Suprapubic skin (tissue), 4 donors: ENCODE data around the gene GALNT18.

ENCODE experiments used
- CTCF ChIP-seq, 2 donors: fragments of 200-600 bp in 1 of 2; fragments of 450-650 bp in 1 of 2; sonication (generic) in 1 of 2; IDR thresholded peaks; one replicate each; pipeline ENCODE4 v1.5.1; 2016 to 2019; ENCODE audit warnings: antibody characterized with exemption in 2 of 2, mild to moderate bottlenecking in 1 of 2, moderate library complexity in 1 of 2
- POLR2A ChIP-seq, 2 donors: fragments of 450-650 bp; IDR thresholded peaks; one replicate each; pipeline ENCODE4 v1.6.1; 2017; ENCODE audit warnings: antibody characterized with exemption in 2 of 2, mild to moderate bottlenecking in 2 of 2, moderate library complexity in 2 of 2
- POLR2AphosphoS5 ChIP-seq, 3 donors: sonication (generic); formaldehyde crosslinking; IDR thresholded peaks; one replicate each; pipeline ENCODE4 v1.6.1; 2017; ENCODE audit warnings: antibody characterized with exemption in 3 of 3

- TF ChIP-seq POLR2AphosphoS5 (IDR thresholded peaks at IDR 0.05) (no peak), CTCF (IDR thresholded peaks at IDR 0.05) (no peak), POLR2A (IDR thresholded peaks at IDR 0.05) (no peak)
Observed at GRCh38 chr11:11624926-11625325, 3.1 kb upstream of the GALNT18 start.
